ENCODE data around the gene KCND3. TPM values are rescaled to one million over a fixed set of nuclear protein-coding genes. Genes with fewer than 3 reads are reported as not detected.

The KCND3 gene
- total RNA-seq, 1 donor, result 0.09 TPM

DNA sequence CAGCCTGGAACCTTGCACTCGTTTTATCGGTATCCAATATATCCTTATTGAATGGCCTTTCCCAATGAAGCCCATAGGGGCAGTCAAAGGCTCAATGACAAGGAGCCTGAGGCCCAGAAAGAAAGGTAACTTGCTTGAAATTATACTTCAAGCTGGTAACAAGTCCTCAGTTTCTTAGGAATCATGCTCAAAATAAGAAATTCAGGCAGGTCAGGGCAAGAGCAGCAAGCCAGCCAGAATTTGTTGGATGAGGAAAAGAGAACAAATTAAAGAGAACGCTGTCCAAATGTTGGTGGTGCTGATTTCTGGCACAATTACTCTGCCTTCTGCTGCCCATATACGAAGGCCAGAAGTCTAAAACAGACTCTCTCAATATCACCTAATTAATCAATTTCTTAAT is 156.1 kb downstream of the KCND3 start:
- peak; percentile 6 for DNase-seq (ENCODE audit: low read depth)
- no peak overlapping the region for H3K4me3 ChIP-seq (ENCODE audit: low read depth, low read length)
- TF ChIP-seq CTCF (IDR thresholded peaks at IDR 0.05; ENCODE audit: insufficient read depth, low read length), result no peak

DNA sequence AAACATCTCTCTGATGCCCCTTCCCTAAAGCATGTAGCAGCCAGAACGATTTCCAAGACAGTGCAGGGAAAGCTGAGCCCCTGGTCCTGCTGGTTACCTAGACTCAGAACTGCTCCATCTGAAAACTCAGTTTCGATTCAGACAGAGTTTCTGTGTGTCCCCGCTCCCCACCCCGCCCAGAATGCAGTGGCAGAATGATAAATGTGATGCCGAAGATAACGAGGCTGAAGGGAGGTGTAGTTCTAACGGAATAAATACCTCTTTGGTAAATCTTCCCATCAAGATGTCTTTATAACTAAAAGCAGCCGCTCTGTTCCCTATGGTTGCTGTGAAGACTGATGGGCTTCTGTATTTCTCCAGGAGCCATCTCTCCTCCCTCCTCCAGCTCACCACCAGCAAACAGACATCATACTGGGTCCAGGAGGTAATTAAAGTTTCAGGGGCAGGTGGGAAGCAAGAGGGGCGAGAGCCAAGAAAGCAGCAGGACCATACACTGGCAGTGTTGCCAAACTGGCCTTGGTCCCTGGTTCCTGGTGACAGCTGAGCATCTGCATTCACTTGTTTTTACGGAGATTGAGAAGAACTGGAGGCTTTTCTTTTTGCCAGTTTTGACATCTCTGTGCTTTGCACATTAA is 156.8 kb downstream of the KCND3 start:
- DNase-seq (ENCODE audit: low read depth), result no peak

GRCh38 chr1:111831153-111831552 is 158.3 kb downstream of the KCND3 start:
- no peak for TF ChIP-seq CTCF (IDR thresholded peaks at IDR 0.05; ENCODE audit: insufficient read depth, low read length)
- no peak for DNase-seq (ENCODE audit: low read depth)
- H3K4me3 ChIP-seq (ENCODE audit: low read depth, low read length), result no peak overlapping the region

More for the DNA sequence above, 156.8 kb downstream of the KCND3 start:
- TF ChIP-seq CTCF (IDR thresholded peaks at IDR 0.05; ENCODE audit: insufficient read depth, low read length), result no peak
- no peak overlapping the region for H3K4me3 ChIP-seq (ENCODE audit: low read depth, low read length)

DNA sequence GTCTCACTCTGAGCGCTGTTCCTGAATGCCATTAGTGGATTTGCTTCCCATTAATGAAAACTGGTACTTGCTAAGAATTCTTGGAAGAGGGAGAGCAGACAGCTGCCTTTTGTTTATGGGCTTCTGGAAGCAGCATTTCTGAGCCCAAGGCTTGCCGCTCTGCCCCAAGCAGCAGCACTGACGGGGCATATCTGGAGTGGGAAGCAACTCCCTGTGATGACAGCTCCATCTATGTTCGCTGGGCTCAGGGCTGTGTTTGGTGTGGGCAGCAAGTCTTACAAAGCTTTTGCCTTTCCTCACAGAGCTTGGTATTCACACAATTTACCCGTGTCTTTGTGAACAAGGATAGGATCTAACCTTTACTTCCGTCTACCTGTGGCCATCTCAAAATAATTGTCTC is 161.5 kb downstream of the KCND3 start:
- H3K4me3 ChIP-seq (ENCODE audit: low read depth, low read length), result no peak overlapping the region
- no peak for TF ChIP-seq CTCF (IDR thresholded peaks at IDR 0.05; ENCODE audit: insufficient read depth, low read length)
- no peak for DNase-seq (ENCODE audit: low read depth)

DNA sequence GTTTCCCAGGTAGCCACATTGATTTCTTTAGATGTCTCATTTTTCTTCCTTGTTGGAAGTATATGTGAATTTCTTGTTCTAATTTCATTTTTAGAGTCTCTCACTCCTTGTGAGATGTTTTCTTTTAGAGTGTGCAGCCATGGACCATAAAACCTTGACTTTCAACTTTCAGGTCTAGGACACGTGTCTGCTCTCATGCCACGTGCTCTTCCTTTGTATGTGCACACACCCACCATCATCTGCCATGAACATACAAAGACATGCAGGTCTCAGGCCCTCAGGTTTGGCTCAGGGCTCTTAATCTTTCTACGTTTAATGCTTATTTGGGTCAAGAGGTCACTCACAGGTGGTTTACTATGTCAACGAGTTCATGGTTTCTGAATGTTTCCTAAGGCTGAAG is 163.2 kb downstream of the KCND3 start:
- no peak for TF ChIP-seq CTCF (IDR thresholded peaks at IDR 0.05; ENCODE audit: insufficient read depth, low read length)
- no peak for DNase-seq (ENCODE audit: low read depth)
- H3K4me3 ChIP-seq (ENCODE audit: low read depth, low read length), result no peak overlapping the region

DNA sequence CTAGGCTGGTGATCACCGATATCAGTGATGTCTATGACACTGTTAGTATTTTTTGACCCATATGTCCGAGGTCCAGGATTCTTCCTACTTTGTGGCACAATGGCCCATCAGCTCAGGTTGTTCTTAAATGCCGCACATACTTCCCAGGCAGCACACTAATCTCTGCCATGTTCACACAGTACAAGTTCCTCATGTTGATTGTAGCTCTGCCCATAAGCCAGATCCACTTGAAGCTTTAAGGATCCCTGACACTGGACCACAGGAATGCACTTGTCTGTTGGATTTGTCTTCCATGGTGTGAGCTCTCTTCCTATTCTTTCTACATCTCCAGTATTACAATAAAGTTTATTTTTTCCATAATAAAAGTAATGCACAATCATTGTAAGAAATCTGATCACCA is 164.3 kb downstream of the KCND3 start:
- no peak for DNase-seq (ENCODE audit: low read depth)
- TF ChIP-seq CTCF (IDR thresholded peaks at IDR 0.05; ENCODE audit: insufficient read depth, low read length), result no peak
- H3K4me3 ChIP-seq (ENCODE audit: low read depth, low read length), result no peak overlapping the region

- no peak overlapping the region for H3K4me3 ChIP-seq (ENCODE audit: low read depth, low read length)
- DNase-seq (ENCODE audit: low read depth), result no peak
- TF ChIP-seq CTCF (IDR thresholded peaks at IDR 0.05; ENCODE audit: insufficient read depth, low read length), result no peak
Observed at GRCh38 chr1:111822138-111822537, 167.3 kb downstream of the KCND3 start.
